PC-9 (cell line): ENCODE measurements around the gene FAM131A.

Source experiments
- EZH2 ChIP-seq: fragments of 200-600 bp; sonication (generic); IDR thresholded peaks from 2 replicates; pipeline ENCODE4 v1.8.0; 2017; ENCODE audit warnings: antibody characterized with exemption, low read depth
- TF ChIP-seq, protein P1 (sequence below): fragments of 200-600 bp; sonication (generic); conservative IDR thresholded peaks from 2 replicates; pipeline ENCODE4 v1.6.1; 2017; ENCODE audit warnings: mixed run types, antibody characterized with exemption, mild to moderate bottlenecking, moderate library complexity

DNA sequence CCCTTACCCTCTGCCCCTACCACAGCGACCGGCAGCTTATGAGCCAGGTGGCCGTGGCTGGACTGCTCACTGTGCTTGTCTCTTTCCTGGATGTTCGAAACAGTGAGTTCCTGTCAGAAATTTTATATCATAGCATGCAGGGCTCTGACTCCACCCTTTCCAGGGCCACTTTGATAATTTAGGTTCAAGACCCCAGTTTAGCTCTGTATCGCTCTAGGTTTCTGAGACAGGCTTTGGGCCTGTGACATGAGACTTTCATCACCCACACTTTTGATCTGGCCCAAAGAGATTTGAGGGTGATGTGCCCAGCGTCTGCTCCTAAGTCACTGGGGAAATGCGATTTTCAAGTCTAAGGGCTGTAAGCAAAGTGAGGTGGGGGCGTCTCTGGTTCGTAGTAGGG is 29.5 kb upstream of the FAM131A start:
- TF ChIP-seq, protein P1, sequence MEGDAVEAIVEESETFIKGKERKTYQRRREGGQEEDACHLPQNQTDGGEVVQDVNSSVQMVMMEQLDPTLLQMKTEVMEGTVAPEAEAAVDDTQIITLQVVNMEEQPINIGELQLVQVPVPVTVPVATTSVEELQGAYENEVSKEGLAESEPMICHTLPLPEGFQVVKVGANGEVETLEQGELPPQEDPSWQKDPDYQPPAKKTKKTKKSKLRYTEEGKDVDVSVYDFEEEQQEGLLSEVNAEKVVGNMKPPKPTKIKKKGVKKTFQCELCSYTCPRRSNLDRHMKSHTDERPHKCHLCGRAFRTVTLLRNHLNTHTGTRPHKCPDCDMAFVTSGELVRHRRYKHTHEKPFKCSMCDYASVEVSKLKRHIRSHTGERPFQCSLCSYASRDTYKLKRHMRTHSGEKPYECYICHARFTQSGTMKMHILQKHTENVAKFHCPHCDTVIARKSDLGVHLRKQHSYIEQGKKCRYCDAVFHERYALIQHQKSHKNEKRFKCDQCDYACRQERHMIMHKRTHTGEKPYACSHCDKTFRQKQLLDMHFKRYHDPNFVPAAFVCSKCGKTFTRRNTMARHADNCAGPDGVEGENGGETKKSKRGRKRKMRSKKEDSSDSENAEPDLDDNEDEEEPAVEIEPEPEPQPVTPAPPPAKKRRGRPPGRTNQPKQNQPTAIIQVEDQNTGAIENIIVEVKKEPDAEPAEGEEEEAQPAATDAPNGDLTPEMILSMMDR: no peak
- TF ChIP-seq EZH2: no peak
